ENCODE results near the gene FXYD4.
A peak's percentile ranks its signal among the peaks of the same experiment; 100 is the strongest.

Gene FXYD4

GRCh38 chr10:43393606-43394360 lies 22.3 kb downstream of the FXYD4 start:
- Histone ChIP-seq H3K4me3 (no peak overlapping the region), H3K36me3 (ENCODE audit: insufficient read depth, low read length) (peaks cover 62% of the 10 kb centered on the region)

DNA sequence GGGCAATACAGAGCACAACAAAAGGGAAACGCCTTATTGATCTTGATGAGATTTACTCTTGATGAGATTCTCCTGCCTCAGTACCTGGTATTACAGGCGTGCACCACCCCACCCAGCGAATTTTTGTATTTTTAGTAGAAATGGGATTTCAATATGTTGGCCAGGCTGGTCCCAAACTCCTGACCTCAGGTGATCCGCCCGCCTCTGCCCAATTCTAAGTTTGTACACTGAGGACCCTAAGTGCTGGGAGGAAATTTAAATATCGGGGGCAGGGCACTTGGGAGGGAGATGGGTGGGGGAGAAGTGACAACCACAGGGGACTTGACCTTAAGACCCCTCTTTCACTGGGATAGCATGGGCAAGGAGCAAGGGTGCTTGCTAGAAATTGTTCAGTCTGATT lies 23.4 kb downstream of the FXYD4 start:
- DNase-seq (ENCODE audit: low read depth, low spot score): no peak
- no peak for TF ChIP-seq FOXP2 (optimal IDR thresholded peaks at IDR 0.05; ENCODE audit: control extremely low read depth, extremely low read length, insufficient read depth)
- no peak for TF ChIP-seq POLR2AphosphoS5 (IDR thresholded peaks at IDR 0.05; ENCODE audit: borderline replicate concordance, low read depth, low read length)
- no peak for TF ChIP-seq EZH2 (IDR thresholded peaks at IDR 0.05)
- peak overlapping the region; percentile 91 for H3K9ac ChIP-seq (ENCODE audit: insufficient read length)
- no peaks in the 10 kb centered on the region for H3K9me3 ChIP-seq (ENCODE audit: low read depth, low read length)
- no peak overlapping the region for H3K27ac ChIP-seq
- peak overlapping the region; percentile 85 for H3K4me3 ChIP-seq
- H3K36me3 ChIP-seq (ENCODE audit: insufficient read depth, low read length): peaks cover 58% of the 10 kb centered on the region

More at GRCh38 chr10:43393606-43394360, 22.3 kb downstream of the FXYD4 start:
- Histone ChIP-seq H3K27ac (no peak overlapping the region; the same call in 1 of the 2 replicates), H3K9ac (ENCODE audit: insufficient read length) (no peak overlapping the region), H3K9me3 (ENCODE audit: low read depth, low read length) (no peaks in the 10 kb centered on the region)
- TF ChIP-seq POLR2AphosphoS5 (IDR thresholded peaks at IDR 0.05; ENCODE audit: borderline replicate concordance, low read depth, low read length): no peak
- no peak for TF ChIP-seq EZH2 (IDR thresholded peaks at IDR 0.05)
- TF ChIP-seq FOXP2 (optimal IDR thresholded peaks at IDR 0.05; ENCODE audit: control extremely low read depth, extremely low read length, insufficient read depth): no peak
- no peak for DNase-seq (ENCODE audit: low read depth, low spot score)

- H3K4me3 ChIP-seq: peak overlapping the region; percentile 85
- TF ChIP-seq EZH2 (IDR thresholded peaks at IDR 0.05) (no peak), FOXP2 (optimal IDR thresholded peaks at IDR 0.05; ENCODE audit: control extremely low read depth, extremely low read length, insufficient read depth) (no peak), POLR2AphosphoS5 (IDR thresholded peaks at IDR 0.05; ENCODE audit: borderline replicate concordance, low read depth, low read length) (no peak)
- H3K36me3 ChIP-seq (ENCODE audit: insufficient read depth, low read length): peaks cover 51% of the 10 kb centered on the region
- peak overlapping the region; percentile 91 for H3K9ac ChIP-seq (ENCODE audit: insufficient read length)
- no peaks in the 10 kb centered on the region for H3K9me3 ChIP-seq (ENCODE audit: low read depth, low read length)
- DNase-seq (ENCODE audit: low read depth, low spot score): no peak
- peak overlapping the region; percentile 84; the same call in 1 of the 2 replicates for H3K27ac ChIP-seq
Measured at GRCh38 chr10:43395571-43396060, 24.2 kb downstream of the FXYD4 start.

- peaks cover 47% of the 10 kb centered on the region for H3K36me3 ChIP-seq (ENCODE audit: insufficient read depth, low read length)
- no peak for DNase-seq (ENCODE audit: low read depth, low spot score)
- TF ChIP-seq EZH2 (IDR thresholded peaks at IDR 0.05) (no peak), POLR2AphosphoS5 (IDR thresholded peaks at IDR 0.05; ENCODE audit: borderline replicate concordance, low read depth, low read length) (no peak; the same call in 1 of the 2 replicates), FOXP2 (optimal IDR thresholded peaks at IDR 0.05; ENCODE audit: control extremely low read depth, extremely low read length, insufficient read depth) (no peak)
Measured at GRCh38 chr10:43396061-43396927, 24.9 kb downstream of the FXYD4 start.

DNA sequence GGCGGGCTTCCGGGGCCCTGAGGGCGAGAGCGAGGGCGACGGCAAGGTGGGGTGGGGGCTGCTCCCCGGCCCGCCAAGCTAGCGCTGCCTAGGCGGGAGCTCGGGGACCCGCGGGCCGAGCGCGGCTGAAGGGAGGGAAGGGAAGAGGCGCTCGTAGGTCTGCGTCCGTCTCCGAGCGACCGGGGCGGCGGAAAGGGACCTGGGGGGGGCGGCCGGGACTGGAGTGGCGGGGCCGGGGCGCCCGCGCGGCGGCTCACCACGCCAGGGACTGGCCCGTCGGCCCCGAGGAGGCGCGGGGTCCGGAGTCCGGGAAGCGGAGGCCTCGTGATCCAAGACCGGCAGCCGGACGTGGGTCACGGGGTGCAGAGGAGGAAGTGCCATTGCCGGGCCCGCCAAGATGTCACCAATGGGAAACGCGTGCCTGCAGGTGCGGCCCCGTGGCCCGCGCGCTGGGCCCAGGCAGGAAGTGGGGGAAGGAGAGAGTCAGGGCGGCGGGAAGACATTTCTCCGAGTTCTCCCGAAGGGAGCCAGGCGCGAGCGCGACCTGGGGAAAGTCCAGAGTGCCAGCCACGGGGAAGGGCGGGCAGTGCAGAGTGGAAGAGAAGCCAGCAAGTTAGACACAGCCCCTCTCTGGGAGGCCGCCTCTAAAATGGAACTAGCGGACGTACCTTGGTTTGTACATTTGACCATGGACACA lies 25.6 kb downstream of the FXYD4 start:
- no peak for DNase-seq (ENCODE audit: low read depth, low spot score)
- peaks cover 40% of the 10 kb centered on the region for H3K36me3 ChIP-seq (ENCODE audit: insufficient read depth, low read length)
- TF ChIP-seq POLR2AphosphoS5 (IDR thresholded peaks at IDR 0.05; ENCODE audit: borderline replicate concordance, low read depth, low read length) (peak; percentile 39), FOXP2 (optimal IDR thresholded peaks at IDR 0.05; ENCODE audit: control extremely low read depth, extremely low read length, insufficient read depth) (no peak)
- H3K4me3 ChIP-seq: peak overlapping the region; percentile 85
- no peaks in the 10 kb centered on the region for H3K9me3 ChIP-seq (ENCODE audit: low read depth, low read length)
- peak overlapping the region; percentile 77 for H3K9ac ChIP-seq (ENCODE audit: insufficient read length)
- peak overlapping the region; percentile 83 for H3K27ac ChIP-seq

More at GRCh38 chr10:43396061-43396927, 24.9 kb downstream of the FXYD4 start:
- Histone ChIP-seq H3K4me3 (peak overlapping the region; percentile 85), H3K9ac (ENCODE audit: insufficient read length) (peak overlapping the region; percentile 91), H3K27ac (peak overlapping the region; percentile 84), H3K9me3 (ENCODE audit: low read depth, low read length) (no peaks in the 10 kb centered on the region)

GRCh38 chr10:43398939-43399319 lies 27.5 kb downstream of the FXYD4 start:
- Histone ChIP-seq H3K4me3 (no peak overlapping the region), H3K9ac (ENCODE audit: insufficient read length) (no peak overlapping the region), H3K27ac (no peak overlapping the region; the same call in 1 of the 2 replicates), H3K9me3 (ENCODE audit: low read depth, low read length) (no peaks in the 10 kb centered on the region), H3K36me3 (ENCODE audit: insufficient read depth, low read length) (peaks cover 29% of the 10 kb centered on the region)
- DNase-seq (ENCODE audit: low read depth, low spot score): no peak
- TF ChIP-seq EZH2 (IDR thresholded peaks at IDR 0.05) (no peak), FOXP2 (optimal IDR thresholded peaks at IDR 0.05; ENCODE audit: control extremely low read depth, extremely low read length, insufficient read depth) (no peak), POLR2AphosphoS5 (IDR thresholded peaks at IDR 0.05; ENCODE audit: borderline replicate concordance, low read depth, low read length) (no peak)

DNA sequence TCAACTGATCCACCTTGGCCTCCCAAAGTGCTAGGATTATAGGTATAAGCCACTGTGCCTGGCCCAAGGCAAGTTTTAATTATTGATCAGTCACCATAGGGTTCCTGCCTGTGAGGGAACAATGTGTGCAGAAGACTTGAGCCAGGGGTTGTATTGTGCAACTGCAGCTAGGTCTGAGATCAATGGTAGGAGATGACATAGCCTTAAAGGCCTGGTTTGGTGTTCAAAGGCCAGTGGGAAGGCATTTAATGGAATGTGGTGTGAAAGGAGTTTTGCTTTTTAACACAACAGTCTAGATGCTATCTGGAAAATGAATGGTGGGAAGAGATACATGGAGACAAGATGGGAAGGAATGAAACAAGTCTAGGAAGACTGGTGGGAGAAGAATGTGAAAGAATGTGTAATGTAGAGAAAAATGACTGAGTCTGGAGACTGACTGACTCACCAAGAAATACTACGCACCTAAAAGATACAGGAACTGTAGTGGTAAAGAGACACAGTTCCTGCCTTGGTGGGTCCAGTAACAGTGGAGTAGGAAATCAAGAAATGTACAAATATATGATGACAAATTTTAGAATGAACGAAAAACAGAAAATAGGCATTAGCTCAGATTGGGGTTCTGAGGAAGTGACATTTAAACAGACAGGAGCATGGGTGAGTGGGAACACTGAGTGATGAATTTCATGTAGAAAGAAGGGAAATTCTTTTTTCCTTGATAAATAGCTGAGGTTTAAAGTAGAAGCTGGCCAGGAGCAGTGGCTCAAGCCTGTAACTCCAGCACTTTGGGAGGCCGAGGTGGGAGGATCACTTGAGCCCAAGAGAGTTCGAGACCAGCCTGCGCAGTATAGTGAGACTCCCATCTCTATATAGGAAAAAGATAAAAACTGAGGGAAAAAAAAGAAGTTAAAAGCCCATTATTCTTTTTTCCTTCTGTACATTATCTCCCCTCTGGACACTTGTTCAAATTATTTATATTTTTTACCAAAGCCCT lies 28.2 kb downstream of the FXYD4 start:
- DNase-seq (ENCODE audit: low read depth, low spot score): no peak
- H3K27ac ChIP-seq: peak overlapping the region; percentile 73
- peak overlapping the region; percentile 40 for H3K4me3 ChIP-seq
- H3K9ac ChIP-seq (ENCODE audit: insufficient read length): no peak overlapping the region
- no peaks in the 10 kb centered on the region for H3K9me3 ChIP-seq (ENCODE audit: low read depth, low read length)
- no peak for TF ChIP-seq FOXP2 (optimal IDR thresholded peaks at IDR 0.05; ENCODE audit: control extremely low read depth, extremely low read length, insufficient read depth)
- no peak for TF ChIP-seq POLR2AphosphoS5 (IDR thresholded peaks at IDR 0.05; ENCODE audit: borderline replicate concordance, low read depth, low read length)
- no peak for TF ChIP-seq EZH2 (IDR thresholded peaks at IDR 0.05)
- peaks cover 22% of the 10 kb centered on the region for H3K36me3 ChIP-seq (ENCODE audit: insufficient read depth, low read length)
